OCI-LY7 (cell line): ENCODE results near the gene SNX15.

ENCODE experiments used
- CTCF ChIP-seq: fragments of 200-600 bp; sonication (generic); conservative IDR thresholded peaks from 2 replicates; pipeline ENCODE4 v1.5.1; 2014; ENCODE audit warnings: mild to moderate bottlenecking, antibody characterized with exemption, low read length, moderate library complexity, mixed read lengths
- EZH2phosphoT487 ChIP-seq: fragments of 200-600 bp; sonication (generic); IDR thresholded peaks from 2 replicates; pipeline ENCODE4 v1.6.1; 2018; ENCODE audit warnings: low read depth, borderline replicate concordance, mild to moderate bottlenecking, mixed run types, antibody characterized with exemption, low read length, moderate library complexity, mixed read lengths

DNA sequence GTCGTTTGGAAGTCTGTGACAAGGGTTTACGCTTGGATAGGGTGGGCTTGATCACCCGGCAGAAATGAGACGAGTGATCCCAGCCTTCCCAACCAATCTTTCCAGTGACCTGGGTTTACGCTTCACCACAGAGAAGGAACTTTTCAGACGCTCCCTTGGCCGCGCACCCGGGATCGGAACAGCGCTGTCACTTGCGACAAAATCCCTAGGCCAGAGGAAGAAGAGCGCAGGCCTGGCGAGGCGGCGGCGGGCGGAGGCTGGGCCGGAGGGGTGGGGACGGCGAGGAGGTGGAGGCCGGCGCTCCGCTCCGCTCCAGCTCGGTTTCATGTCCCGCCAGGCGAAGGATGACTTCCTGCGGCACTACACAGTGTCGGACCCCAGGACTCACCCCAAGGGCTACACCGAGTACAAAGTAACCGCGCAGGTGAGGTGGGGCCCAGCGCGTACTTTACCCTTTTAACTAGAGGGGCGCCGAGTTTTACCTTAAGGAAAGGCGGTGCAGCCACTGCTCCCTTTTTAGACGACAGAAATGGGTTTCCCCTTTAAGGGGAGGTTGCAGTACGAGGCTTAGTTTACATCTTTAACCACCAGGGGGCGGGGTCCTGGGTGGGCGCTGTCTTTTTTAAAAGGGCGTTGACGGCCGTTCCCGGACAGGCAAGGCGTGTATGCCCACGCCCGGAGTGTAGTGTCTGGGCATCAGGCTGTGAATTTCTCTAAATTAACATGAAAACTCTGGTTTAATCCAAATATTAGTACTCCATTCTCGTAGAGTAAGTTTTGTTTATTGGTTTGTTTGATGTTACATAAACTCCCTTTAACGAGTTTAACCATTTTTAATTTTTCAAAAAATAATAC, at the start of gene SNX15:
- TF ChIP-seq CTCF (peak; percentile 57), EZH2phosphoT487 (no peak)
